ENCODE measurements around the gene TRIP4.
A peak's percentile ranks its signal among the peaks of the same experiment; 100 is the strongest.
"Not testable (repeated sequence)": the region's sequence is repeated elsewhere in the genome, so short reads cannot be mapped to it uniquely, and the experiment has no call there.

TRIP4 gene

DNA sequence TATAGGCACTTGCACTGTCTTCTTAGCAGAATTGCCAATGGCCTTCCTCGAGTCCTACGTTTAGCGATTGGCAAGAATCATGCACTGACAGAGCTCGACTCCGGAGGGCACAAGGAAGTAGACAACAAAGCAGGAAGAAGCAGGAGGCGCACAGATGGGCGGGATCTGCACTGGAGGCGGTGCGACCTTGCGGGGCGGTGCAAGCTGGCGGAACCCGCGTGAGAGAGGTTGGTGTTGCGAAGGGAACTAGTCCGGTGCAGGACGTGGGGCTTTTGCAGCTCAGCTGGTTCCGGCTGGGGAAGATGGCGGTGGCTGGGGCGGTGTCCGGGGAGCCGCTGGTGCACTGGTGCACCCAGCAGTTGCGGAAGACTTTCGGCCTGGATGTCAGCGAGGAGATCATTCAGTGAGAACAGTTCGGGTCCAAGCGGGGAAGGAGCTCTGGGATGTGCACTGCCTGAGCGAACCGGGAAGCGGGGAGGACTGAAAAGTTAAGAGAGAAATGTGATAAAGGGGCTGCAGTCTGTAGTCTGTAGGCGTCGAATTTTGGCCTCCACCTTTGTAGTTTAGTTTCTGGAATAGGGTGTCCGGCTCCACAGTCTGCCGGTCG lies at the start of gene TRIP4:
TRIP4 (plus strand) TSS at position 275 of the 607 bp plus-strand sequence; CDS start at position 303, 28 bp downstream.
- DNase-seq (ENCODE audit: low spot score), result peak; percentile 98

DNA sequence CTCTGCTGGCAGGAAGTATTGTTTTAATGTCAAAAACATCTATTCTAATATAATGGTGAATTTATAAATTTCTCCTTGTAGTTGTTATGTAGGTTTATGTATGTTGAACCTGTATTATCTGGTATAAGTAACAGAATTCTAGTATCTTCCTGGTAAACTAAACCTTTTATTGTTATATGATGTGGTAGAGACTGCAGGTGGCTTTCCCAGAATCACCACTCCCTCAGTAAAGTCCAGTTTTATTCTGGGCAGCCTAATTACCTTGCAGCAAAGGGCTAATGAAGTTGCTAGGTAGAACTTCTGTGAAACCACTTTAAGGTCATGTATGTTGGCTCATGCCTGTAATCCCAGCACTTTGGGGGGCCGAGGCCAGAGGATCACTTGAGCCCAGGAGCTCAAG lies 47.3 kb upstream of the TRIP4 start:
- DNase-seq (ENCODE audit: low spot score), result no peak

DNA sequence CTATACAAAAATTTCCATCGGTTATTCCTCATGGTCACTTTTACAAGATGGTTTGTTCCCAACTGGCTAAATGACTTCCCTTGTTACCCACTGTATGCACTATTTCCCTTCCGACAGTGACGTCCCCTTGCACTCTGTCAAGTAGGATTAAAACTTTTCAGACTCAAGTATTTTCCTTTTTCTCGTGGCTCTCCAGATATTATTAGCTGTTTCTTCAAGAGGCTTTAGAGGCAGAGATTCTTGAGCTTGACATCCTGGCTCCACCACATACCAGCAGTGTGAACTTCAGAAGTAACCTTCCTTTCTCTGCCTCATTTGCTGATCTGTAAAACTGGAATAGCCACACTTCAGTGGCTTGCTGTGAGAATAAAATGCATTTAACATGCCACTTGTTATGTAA lies 45.7 kb upstream of the TRIP4 start:
- no peak for DNase-seq (ENCODE audit: low spot score)

- no peak for DNase-seq (ENCODE audit: low spot score)
Measured at GRCh38 chr15:64343222-64343621, 44.4 kb upstream of the TRIP4 start.

GRCh38 chr15:64343841-64344240 lies 43.8 kb upstream of the TRIP4 start:
- DNase-seq (ENCODE audit: low spot score), result no peak

- DNase-seq (ENCODE audit: low spot score), result no peak
Measured at GRCh38 chr15:64344651-64345294, 42.9 kb upstream of the TRIP4 start.

- DNase-seq (ENCODE audit: low spot score), result not testable (repeated sequence)
Measured at GRCh38 chr15:64346242-64346641, 41.4 kb upstream of the TRIP4 start.

- no peak for DNase-seq (ENCODE audit: low spot score)
Measured at GRCh38 chr15:64348455-64348854, 39.2 kb upstream of the TRIP4 start.

DNA sequence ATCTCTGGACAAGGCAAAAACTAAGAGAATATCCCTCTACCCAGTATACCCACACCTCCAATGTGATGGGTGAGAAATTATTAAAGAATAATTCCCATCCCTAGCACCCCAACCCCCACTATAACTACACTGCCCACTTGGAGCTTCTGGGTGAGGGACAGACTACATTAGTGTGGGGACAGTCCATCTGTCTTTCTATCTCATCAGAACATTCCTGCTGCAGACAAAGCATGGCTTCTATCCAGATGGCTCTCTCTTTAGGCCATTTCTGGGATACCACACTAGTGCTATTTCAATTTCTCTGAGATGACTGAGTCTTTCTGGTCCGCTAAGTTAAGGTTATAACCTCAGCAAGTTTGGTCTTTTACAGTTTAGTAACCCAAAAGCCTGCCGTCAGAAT lies 38.3 kb upstream of the TRIP4 start:
- DNase-seq (ENCODE audit: low spot score), result no peak

GRCh38 chr15:64351265-64351664 lies 36.4 kb upstream of the TRIP4 start:
- DNase-seq (ENCODE audit: low spot score), result no peak

DNA sequence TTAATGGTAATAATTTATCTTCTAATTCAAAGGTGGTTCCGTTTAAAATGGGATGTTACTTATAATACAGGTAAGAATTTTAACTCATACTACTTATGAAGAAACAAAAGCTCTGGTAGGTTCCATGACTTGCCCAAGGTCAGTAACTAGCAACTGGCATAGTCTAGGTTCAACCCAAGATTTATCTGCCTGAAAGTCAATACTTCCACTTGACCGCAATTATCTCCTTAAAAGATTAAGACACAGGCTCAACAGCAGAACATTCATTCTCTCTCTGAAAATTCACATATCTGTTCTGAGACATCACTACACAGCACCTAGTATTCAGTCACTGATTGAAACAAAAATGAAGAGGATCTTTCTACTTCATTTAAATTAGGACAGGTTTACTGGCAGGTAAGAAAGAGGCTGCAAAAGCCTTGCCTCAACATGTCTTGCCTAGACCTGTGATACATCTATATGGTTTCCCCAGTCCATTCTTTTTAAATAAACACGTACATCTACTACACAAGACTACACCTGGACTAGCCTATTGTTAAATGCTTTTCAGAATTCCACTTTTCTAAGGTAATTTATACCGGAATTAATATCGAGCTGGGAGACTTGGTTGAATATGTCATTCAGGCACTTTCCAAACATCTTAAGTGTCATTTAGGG lies 32.8 kb upstream of the TRIP4 start:
- no peak for DNase-seq (ENCODE audit: low spot score)

DNA sequence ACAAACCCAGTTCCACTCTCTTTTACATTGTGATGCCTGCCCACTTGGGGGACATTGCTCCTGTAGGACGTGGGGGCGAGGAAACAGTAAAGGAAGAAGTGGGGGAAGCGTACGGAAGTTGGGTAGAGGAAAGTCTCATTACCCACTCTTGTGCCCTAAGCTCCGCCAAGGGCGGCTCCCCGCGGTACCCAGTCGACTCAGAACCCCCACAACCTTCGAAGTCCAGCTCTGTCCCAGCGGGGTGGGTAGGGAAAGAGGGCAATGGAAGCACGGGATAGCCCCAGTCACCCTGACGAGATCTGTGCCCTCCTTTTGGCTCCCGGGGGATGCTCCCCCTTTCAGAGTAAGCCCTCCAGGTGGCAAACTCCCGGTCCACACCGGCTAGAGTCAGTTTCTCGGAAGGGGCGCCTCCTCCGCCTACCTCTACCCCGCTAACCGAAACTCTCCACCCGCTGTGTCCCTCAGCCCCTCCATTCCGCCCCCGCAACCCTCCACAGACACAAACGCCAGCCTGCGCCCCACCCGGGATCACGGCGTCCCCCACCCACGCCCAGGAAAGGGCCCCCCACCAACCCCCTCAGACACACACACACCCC lies 32.2 kb upstream of the TRIP4 start:
- no peak for DNase-seq (ENCODE audit: low spot score)

- DNase-seq (ENCODE audit: low spot score), result peak; percentile 96
Measured at GRCh38 chr15:64355944-64356709, 31.5 kb upstream of the TRIP4 start, which contains the start of gene CSNK1G1. Gene CSNK1G1 (minus strand): TSS chr15:64356173. CDS start chr15:64300499, 55,674 bp downstream.

GRCh38 chr15:64356710-64357040 lies 31.0 kb upstream of the TRIP4 start:
- no peak for DNase-seq (ENCODE audit: low spot score)

GRCh38 chr15:64361259-64361658 lies 26.4 kb upstream of the TRIP4 start:
- DNase-seq (ENCODE audit: low spot score), result no peak

GRCh38 chr15:64369078-64369607 lies 18.5 kb upstream of the TRIP4 start:
- no peak for DNase-seq (ENCODE audit: low spot score)

DNA sequence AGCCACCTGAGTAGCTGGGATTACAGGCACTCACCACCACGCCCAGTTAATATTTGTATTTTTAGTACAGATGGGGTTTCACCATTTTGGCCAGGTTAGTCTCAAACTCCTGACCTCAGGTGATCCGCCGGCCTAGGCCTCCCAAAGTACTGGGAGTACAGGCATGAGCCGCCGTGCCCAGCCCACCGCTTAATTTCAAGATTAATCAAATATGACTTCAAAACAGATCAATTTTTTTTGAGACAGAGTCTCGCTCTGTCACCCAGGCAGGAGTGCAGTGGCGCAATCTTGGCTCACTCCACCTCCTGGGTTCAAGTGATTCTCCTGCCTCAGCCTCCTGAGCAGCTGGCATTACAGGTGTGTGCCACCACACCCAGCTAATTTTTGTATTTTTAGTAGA lies 16.3 kb upstream of the TRIP4 start:
- not testable (repeated sequence) for DNase-seq (ENCODE audit: low spot score)

- DNase-seq (ENCODE audit: low spot score), result no peak
Measured at GRCh38 chr15:64373360-64373759, 14.3 kb upstream of the TRIP4 start.

- DNase-seq (ENCODE audit: low spot score), result no peak
Measured at GRCh38 chr15:64379216-64379960, 8.2 kb upstream of the TRIP4 start.

- not testable (repeated sequence) for DNase-seq (ENCODE audit: low spot score)
Measured at GRCh38 chr15:64380130-64380870, 7.3 kb upstream of the TRIP4 start.
